ENCODE results near the gene SLC43A2. TPM values are rescaled to one million over a fixed set of nuclear protein-coding genes. Genes with fewer than 3 reads are reported as not detected.

The SLC43A2 gene
- total and polyA plus RNA-seq, 2 of the 13 experiments (the other 11 are each of a cell fraction or from before 2014, with no cell fraction given), result 7.3 to 20.0 TPM

DNA sequence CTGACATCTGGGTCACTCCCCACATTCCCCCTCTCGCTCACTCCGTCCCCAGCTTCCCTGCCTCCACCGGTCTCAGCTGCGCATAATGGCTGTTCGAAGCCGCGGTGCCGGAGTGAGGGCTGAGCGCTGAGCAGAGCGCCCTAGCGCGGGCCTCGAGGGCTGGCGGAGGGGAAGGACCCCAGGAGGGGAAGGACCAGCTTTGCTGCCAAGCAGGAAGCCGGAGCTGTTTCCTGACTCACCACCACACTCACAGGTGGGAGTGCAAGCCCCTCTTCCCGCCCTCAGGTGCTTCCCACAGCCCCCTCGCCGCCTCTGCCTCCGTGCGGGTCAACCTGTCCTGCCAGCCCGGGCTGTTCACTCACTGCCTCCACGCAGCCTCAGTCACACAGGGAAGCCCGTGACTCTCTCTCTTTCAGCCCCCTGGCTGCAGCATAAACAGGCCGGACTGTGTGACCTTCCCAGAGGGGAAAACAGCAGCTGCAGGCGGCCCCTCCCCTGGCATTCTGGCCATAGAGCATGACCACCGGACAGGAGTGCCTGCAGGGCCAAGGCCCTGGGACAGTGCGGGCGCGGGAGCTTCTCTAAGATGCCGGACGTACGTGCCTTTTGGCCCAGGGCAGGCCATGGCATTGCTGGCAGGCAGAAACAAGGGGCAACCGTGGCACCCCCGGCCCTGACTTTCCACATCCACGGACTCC lies 23.7 kb downstream of the SLC43A2 start (continued):
- TF ChIP-seq ZNF224 (CRISPR knock-in tag; IDR thresholded peaks at IDR 0.05) (no peak), NFIC (IDR thresholded peaks at IDR 0.05; ENCODE audit: low read length) (no peak), TBP (CRISPR knock-in tag; IDR thresholded peaks at IDR 0.05) (no peak), ZBTB38 (CRISPR knock-in tag; IDR thresholded peaks at IDR 0.05) (peak; percentile 95), HIVEP1 (CRISPR knock-in tag; IDR thresholded peaks at IDR 0.05) (no peak), ZNF607 (CRISPR knock-in tag; IDR thresholded peaks at IDR 0.05; ENCODE audit: borderline replicate concordance) (0 out of 2 replicates have a peak, but pooled peaks have one; percentile 27), CC2D1A (CRISPR knock-in tag; IDR thresholded peaks at IDR 0.05) (no peak), ZSCAN9 (CRISPR knock-in tag; IDR thresholded peaks at IDR 0.05; ENCODE audit: borderline replicate concordance) (no peak), TEAD3 (CRISPR knock-in tag; optimal IDR thresholded peaks at IDR 0.05; ENCODE audit: borderline replicate concordance) (peak; percentile 18), ZBTB7B (CRISPR knock-in tag; IDR thresholded peaks at IDR 0.05) (no peak), HDAC1 (CRISPR knock-in tag; IDR thresholded peaks at IDR 0.05) (peak; percentile 18; the same call in 1 of the 2 replicates), BRD4 (CRISPR knock-in tag; IDR thresholded peaks at IDR 0.05) (no peak), GATA4 (IDR thresholded peaks at IDR 0.05; ENCODE audit: borderline replicate concordance, low read depth) (no peak), HDAC2 (CRISPR knock-in tag; IDR thresholded peaks at IDR 0.05) (no peak), THYN1 (CRISPR knock-in tag; IDR thresholded peaks at IDR 0.05; ENCODE audit: borderline replicate concordance, low read depth) (no peak), ZNF205 (CRISPR knock-in tag; IDR thresholded peaks at IDR 0.05) (no peak), SNAI1 (CRISPR knock-in tag; IDR thresholded peaks at IDR 0.05; ENCODE audit: borderline replicate concordance) (no peak), MIER2 (CRISPR knock-in tag; IDR thresholded peaks at IDR 0.05) (no peak)
- TF ChIP-seq, protein P1, sequence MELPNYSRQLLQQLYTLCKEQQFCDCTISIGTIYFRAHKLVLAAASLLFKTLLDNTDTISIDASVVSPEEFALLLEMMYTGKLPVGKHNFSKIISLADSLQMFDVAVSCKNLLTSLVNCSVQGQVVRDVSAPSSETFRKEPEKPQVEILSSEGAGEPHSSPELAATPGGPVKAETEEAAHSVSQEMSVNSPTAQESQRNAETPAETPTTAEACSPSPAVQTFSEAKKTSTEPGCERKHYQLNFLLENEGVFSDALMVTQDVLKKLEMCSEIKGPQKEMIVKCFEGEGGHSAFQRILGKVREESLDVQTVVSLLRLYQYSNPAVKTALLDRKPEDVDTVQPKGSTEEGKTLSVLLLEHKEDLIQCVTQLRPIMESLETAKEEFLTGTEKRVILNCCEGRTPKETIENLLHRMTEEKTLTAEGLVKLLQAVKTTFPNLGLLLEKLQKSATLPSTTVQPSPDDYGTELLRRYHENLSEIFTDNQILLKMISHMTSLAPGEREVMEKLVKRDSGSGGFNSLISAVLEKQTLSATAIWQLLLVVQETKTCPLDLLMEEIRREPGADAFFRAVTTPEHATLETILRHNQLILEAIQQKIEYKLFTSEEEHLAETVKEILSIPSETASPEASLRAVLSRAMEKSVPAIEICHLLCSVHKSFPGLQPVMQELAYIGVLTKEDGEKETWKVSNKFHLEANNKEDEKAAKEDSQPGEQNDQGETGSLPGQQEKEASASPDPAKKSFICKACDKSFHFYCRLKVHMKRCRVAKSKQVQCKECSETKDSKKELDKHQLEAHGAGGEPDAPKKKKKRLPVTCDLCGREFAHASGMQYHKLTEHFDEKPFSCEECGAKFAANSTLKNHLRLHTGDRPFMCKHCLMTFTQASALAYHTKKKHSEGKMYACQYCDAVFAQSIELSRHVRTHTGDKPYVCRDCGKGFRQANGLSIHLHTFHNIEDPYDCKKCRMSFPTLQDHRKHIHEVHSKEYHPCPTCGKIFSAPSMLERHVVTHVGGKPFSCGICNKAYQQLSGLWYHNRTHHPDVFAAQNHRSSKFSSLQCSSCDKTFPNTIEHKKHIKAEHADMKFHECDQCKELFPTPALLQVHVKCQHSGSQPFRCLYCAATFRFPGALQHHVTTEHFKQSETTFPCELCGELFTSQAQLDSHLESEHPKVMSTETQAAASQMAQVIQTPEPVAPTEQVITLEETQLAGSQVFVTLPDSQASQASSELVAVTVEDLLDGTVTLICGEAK (IDR thresholded peaks at IDR 0.05), result no peak
- TF ChIP-seq, protein P1 (CRISPR knock-in tag; IDR thresholded peaks at IDR 0.05), result no peak
- TF ChIP-seq, protein P2, sequence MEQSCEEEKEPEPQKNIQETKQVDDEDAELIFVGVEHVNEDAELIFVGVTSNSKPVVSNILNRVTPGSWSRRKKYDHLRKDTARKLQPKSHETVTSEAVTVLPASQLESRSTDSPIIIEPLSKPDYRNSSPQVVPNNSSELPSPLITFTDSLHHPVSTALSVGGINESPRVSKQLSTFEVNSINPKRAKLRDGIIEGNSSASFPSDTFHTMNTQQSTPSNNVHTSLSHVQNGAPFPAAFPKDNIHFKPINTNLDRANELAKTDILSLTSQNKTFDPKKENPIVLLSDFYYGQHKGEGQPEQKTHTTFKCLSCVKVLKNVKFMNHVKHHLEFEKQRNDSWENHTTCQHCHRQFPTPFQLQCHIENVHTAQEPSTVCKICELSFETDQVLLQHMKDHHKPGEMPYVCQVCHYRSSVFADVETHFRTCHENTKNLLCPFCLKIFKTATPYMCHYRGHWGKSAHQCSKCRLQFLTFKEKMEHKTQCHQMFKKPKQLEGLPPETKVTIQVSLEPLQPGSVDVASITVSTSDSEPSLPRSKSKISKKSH (CRISPR knock-in tag; IDR thresholded peaks at IDR 0.05; ENCODE audit: borderline replicate concordance), result 0 out of 2 replicates have a peak, but pooled peaks have one; percentile 35
- TF ChIP-seq, protein P3, sequence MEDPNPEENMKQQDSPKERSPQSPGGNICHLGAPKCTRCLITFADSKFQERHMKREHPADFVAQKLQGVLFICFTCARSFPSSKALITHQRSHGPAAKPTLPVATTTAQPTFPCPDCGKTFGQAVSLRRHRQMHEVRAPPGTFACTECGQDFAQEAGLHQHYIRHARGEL (CRISPR knock-in tag; IDR thresholded peaks at IDR 0.05), result no peak

All from HepG2 (cell line).